Mucosa of rectum (tissue), 2 donors: Measurements from ENCODE around the gene CCL3.

Experiments
- H3K27ac ChIP-seq, 2 donors: one replicate each; pipeline ENCODE4 v1.7.0; 2013; ENCODE audit warnings: inconsistent platforms in 2 of 2, low read depth in 2 of 2, low read length in 2 of 2
- H3K27me3 ChIP-seq, 2 donors: one replicate each; pipeline ENCODE4 v1.7.0; 2013; ENCODE audit warnings: low read length in 2 of 2; ENCODE audit not compliant: control insufficient read depth in 2 of 2, insufficient read depth in 2 of 2
- H3K36me3 ChIP-seq, 2 donors: one replicate each; pipeline ENCODE4 v1.7.0; 2013; ENCODE audit warnings: low read length in 2 of 2; ENCODE audit not compliant: control insufficient read depth in 2 of 2, insufficient read depth in 2 of 2
- H3K4me1 ChIP-seq, 2 donors: one replicate each; pipeline ENCODE4 v1.7.0; 2013; ENCODE audit warnings: low read length in 2 of 2, mild to moderate bottlenecking in 1 of 2; ENCODE audit not compliant: control insufficient read depth in 2 of 2, insufficient read depth in 2 of 2
- H3K4me3 ChIP-seq, 2 donors: one replicate each; pipeline ENCODE4 v1.7.0; 2013; ENCODE audit warnings: low read length in 2 of 2
- H3K9ac ChIP-seq, 2 donors: one replicate each; pipeline ENCODE4 v1.7.0; 2013; ENCODE audit warnings: low read length in 2 of 2, low read depth in 1 of 2, mild to moderate bottlenecking in 1 of 2
- H3K9me3 ChIP-seq, 2 donors: one replicate each; pipeline ENCODE4 v1.7.0; 2013; ENCODE audit warnings: low read length in 2 of 2; ENCODE audit not compliant: control insufficient read depth in 2 of 2
- donor health status: healthy.
- donor health status: Normal muscosa, but diverticular disease.

CCL3 gene

DNA sequence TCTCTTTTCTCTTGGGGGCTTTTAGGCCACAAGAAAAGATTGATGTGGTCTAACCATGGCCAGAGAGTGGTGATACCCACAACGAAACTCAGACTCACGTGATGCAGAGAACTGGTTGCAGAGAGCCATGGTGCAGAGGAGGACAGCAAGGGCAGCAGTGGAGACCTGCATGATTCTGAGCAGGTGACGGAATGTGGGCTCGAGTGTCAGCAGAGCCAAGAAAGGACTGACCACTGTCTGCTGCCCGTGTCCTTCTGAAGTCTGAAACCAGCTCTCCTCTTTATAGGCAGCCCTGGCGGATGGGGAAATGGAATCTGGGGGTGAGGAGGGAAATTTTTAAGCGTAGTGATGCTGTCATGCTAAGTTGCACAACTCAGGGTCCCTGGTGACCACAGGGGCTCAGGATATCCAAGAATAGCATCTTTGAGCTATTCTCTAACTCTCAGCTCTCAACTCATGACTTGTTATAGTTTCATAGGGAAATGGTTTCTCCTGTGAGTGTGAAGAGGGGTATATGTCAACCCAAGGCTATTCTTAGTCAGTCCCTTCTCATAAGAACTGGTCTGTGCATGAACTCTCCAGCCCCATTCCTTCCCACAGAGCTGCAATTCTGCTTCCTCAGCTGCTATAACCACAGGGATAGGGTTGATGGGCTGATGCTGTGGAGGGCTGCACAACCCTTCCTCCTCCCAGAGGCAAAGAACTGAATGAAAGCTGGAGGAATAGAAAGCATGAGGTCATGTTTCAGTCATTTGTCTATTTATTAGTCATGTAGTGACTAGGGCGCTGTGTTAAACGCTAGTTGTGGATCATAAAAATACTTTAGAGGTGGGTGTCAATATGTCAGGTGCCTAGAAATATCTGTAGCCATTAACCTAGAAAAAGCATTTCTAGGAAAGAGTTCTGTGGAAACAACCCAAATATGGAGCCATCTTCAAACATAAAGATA, at the start of gene CCL3:
Gene CCL3 (minus strand): TSS at position 256 of the 949 bp plus-strand sequence. CDS start 85 bp downstream, at position 171.
- Histone ChIP-seq H3K4me3 (no peak within 1 kb of the TSS), H3K36me3 (no peaks in the 10 kb centered on the region), H3K27ac (peak within 1 kb of the TSS in 1 of 2 donors; percentile 28), H3K4me1 (no peaks in the 10 kb centered on the region), H3K9me3 (no peaks in the 10 kb centered on the region), H3K9ac (no peak within 1 kb of the TSS), H3K27me3 (no peaks in the 10 kb centered on the region)

- H3K4me1 ChIP-seq, result peaks cover 15 to 28% of the 10 kb centered on the region in 2 donors
- no peak overlapping the region for H3K4me3 ChIP-seq
- no peaks in the 10 kb centered on the region for H3K36me3 ChIP-seq
- H3K27me3 ChIP-seq, result no peaks in the 10 kb centered on the region
- H3K9ac ChIP-seq, result no peak overlapping the region
- peak overlapping the region; percentile 48 to 49 for H3K27ac ChIP-seq
- H3K9me3 ChIP-seq, result no peaks in the 10 kb centered on the region
Measured at GRCh38 chr17:36136439-36136838, 46.5 kb upstream of the CCL3 start.

DNA sequence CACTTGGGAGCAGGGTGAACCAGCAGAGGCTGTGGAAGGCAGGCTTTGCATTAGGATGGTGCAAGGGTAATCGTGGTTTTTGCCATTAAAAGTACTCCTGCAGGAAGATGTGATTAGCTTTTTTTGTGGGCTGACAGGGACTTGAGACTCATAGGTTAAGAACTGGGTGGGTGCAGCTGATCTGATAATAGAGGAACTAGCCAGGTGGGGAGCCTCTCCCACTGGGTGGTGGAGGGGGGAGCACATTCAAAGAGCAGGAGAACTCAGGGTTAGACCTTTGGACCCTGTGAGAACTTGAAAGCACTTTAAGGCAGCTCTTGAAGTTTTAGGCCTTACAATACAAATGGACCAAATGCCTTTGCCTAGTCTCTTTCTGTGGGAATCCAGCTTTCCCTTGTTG, 46.1 kb upstream of the CCL3 start:
- H3K4me3 ChIP-seq, result no peak overlapping the region
- H3K27me3 ChIP-seq, result no peaks in the 10 kb centered on the region
- no peaks in the 10 kb centered on the region for H3K36me3 ChIP-seq
- no peaks in the 10 kb centered on the region for H3K9me3 ChIP-seq
- no peak overlapping the region for H3K9ac ChIP-seq
- peak overlapping the region; percentile 48 to 49 for H3K27ac ChIP-seq
- peaks cover 15 to 30% of the 10 kb centered on the region in 2 donors for H3K4me1 ChIP-seq

- Histone ChIP-seq H3K9ac (no peak overlapping the region), H3K27me3 (no peaks in the 10 kb centered on the region), H3K4me1 (peaks cover 15 to 32% of the 10 kb centered on the region in 2 donors), H3K36me3 (no peaks in the 10 kb centered on the region), H3K4me3 (no peak overlapping the region), H3K27ac (peak overlapping the region in 1 of 2 donors; percentile 49), H3K9me3 (no peaks in the 10 kb centered on the region)
Measured at GRCh38 chr17:36135465-36135864, 45.5 kb upstream of the CCL3 start.

DNA sequence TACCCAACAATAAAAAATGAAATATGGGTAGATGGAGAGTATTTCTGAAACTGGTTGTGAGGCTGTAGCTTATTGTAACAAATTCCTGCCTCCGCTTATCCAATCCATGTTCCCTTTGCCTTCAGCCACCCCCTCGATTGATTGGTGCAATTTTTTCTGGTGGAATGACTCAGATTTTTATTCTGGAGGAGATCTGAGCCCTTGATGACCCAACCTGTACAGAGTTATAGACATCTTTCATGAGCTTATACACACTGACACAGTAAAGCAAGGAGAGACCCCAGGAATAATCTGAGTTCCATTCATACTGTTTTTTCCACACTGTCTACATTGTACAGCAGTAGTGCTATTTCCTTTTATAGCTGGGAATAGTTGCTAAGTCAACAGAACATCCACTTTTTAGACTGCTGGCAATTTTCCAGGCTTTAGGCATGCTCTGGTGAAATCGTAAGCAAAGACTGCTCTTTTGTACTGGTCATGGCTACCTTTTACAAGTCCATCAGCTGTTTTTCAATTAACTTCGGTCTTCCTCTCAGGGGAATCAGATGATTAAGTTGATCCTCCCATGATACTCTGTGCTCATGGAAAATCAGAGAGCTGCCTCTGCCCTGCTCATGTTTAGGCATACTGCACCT, 43.8 kb upstream of the CCL3 start:
- no peaks in the 10 kb centered on the region for H3K9me3 ChIP-seq
- peak overlapping the region in 1 of 2 donors; percentile 45 for H3K27ac ChIP-seq
- H3K4me1 ChIP-seq, result peaks cover 20 to 41% of the 10 kb centered on the region in 2 donors
- no peak overlapping the region for H3K4me3 ChIP-seq
- no peak overlapping the region for H3K9ac ChIP-seq
- no peaks in the 10 kb centered on the region for H3K36me3 ChIP-seq
- H3K27me3 ChIP-seq, result no peaks in the 10 kb centered on the region

GRCh38 chr17:36132421-36132831, 42.5 kb upstream of the CCL3 start:
- Histone ChIP-seq H3K4me3 (no peak overlapping the region), H3K36me3 (no peaks in the 10 kb centered on the region), H3K9me3 (no peaks in the 10 kb centered on the region), H3K9ac (no peak overlapping the region), H3K4me1 (peaks cover 31 to 51% of the 10 kb centered on the region in 2 donors), H3K27ac (no peak overlapping the region), H3K27me3 (no peaks in the 10 kb centered on the region)

DNA sequence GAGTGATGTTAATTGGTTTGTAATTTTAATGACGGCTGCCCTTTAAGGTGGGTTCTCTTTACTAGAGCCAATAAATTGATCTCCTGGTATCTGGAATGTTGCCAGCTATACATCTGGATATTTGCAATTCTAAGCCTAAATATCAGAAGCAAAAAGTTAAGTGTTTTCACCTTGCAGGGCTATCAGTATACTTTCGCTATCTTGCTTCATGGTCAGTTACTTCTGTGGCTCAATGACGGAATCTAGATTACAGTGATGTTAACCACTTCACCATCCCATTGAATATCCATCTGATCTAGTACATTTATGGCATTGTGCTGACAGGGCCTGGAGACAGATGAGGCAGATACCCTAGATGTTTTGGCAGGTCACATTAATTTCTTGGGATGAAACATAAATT, 42.0 kb upstream of the CCL3 start:
- H3K9me3 ChIP-seq, result no peaks in the 10 kb centered on the region
- no peak overlapping the region for H3K4me3 ChIP-seq
- no peak overlapping the region for H3K9ac ChIP-seq
- H3K4me1 ChIP-seq, result peaks cover 36 to 53% of the 10 kb centered on the region in 2 donors
- no peak overlapping the region for H3K27ac ChIP-seq
- no peaks in the 10 kb centered on the region for H3K36me3 ChIP-seq
- no peaks in the 10 kb centered on the region for H3K27me3 ChIP-seq

- Histone ChIP-seq H3K27ac (no peak overlapping the region), H3K9me3 (no peaks in the 10 kb centered on the region), H3K36me3 (no peaks in the 10 kb centered on the region), H3K27me3 (no peaks in the 10 kb centered on the region), H3K4me3 (no peak overlapping the region), H3K4me1 (peaks cover 36 to 51% of the 10 kb centered on the region in 2 donors), H3K9ac (no peak overlapping the region)
Measured at GRCh38 chr17:36131421-36131820, 41.5 kb upstream of the CCL3 start.

GRCh38 chr17:36130346-36130745, 40.4 kb upstream of the CCL3 start:
- Histone ChIP-seq H3K4me1 (peaks cover 27 to 41% of the 10 kb centered on the region in 2 donors), H3K27me3 (no peaks in the 10 kb centered on the region), H3K9me3 (peaks cover 3 to 8% of the 10 kb centered on the region in 2 donors), H3K9ac (no peak overlapping the region), H3K36me3 (no peaks in the 10 kb centered on the region), H3K27ac (no peak overlapping the region), H3K4me3 (no peak overlapping the region)

- peaks cover 8 to 11% of the 10 kb centered on the region in 2 donors for H3K9me3 ChIP-seq
- H3K27ac ChIP-seq, result peak overlapping the region; percentile 79
- peaks cover 21 to 40% of the 10 kb centered on the region in 2 donors for H3K4me1 ChIP-seq
- no peaks in the 10 kb centered on the region for H3K27me3 ChIP-seq
- no peaks in the 10 kb centered on the region for H3K36me3 ChIP-seq
- no peak overlapping the region for H3K4me3 ChIP-seq
- no peak overlapping the region for H3K9ac ChIP-seq
Measured at GRCh38 chr17:36129616-36130015, 39.7 kb upstream of the CCL3 start.
